Muscle of leg (tissue), 11 donors: ENCODE measurements around the gene DEPDC1B. TPM values are rescaled to one million over a fixed set of nuclear protein-coding genes. Genes with fewer than 3 reads are reported as not detected.

ENCODE experiments used
- DNase-seq: peaks from one replicate; pipeline ENCODE4 v3.0.0; 2013
- H3K27ac ChIP-seq: one replicate; pipeline ENCODE4 v1.5.1; 2013; ENCODE audit warnings: mild to moderate bottlenecking, low read length, control low read depth
- H3K27me3 ChIP-seq: one replicate; pipeline ENCODE4 v1.6.1; 2013; ENCODE audit warnings: low read length; ENCODE audit not compliant: control insufficient read depth, insufficient read depth
- H3K36me3 ChIP-seq: one replicate; pipeline ENCODE4 v1.6.1; 2013; ENCODE audit warnings: low read length; ENCODE audit not compliant: control insufficient read depth, insufficient read depth
- H3K4me1 ChIP-seq: one replicate; pipeline ENCODE4 v1.6.1; 2013; ENCODE audit warnings: low read length; ENCODE audit not compliant: control insufficient read depth, insufficient read depth
- H3K4me3 ChIP-seq: one replicate; pipeline ENCODE4 v1.5.1; 2013; ENCODE audit warnings: low read length, control low read depth
- H3K9me3 ChIP-seq: replicated peaks from 2 replicates; pipeline ENCODE4 v1.6.1; 2013; ENCODE audit warnings: low read depth, low read length; ENCODE audit not compliant: control insufficient read depth
- WGBS: methylation state at CpG from one replicate; pipeline ENCODE4 v1.1.5; 2013; ENCODE audit warnings: missing lambda C conversion rate; ENCODE audit not compliant: insufficient coverage; 5-methylcytosine and 5-hydroxymethylcytosine counted together
- polyA plus RNA-seq, 8 donors: library from polyadenylated mRNA; unstranded; fragments of 120-200 nt; gene quantifications; one replicate each; pipeline versions ENCODE4 v1.2.1 to v1.2.3, GENCODE V29; 2013; ENCODE audit warnings: inconsistent platforms in 1 of 8, low replicate concordance in 1 of 8; ENCODE audit not compliant: insufficient read length in 8 of 8, insufficient read depth in 1 of 8
- total RNA-seq: library from RNA; stranded (reverse); fragments of 120-200 nt; gene quantifications from one replicate; pipeline ENCODE4 v1.2.4, GENCODE V29; 2013

DEPDC1B gene
- total and polyA plus RNA-seq, 9 donors: 3.6 to 6.4 (median 5.2) TPM

- no peak overlapping the region for H3K27ac ChIP-seq
- H3K27me3 ChIP-seq: no peaks in the 10 kb centered on the region
- no peaks in the 10 kb centered on the region for H3K36me3 ChIP-seq
- DNase-seq: peak; percentile 33
- H3K4me3 ChIP-seq: no peak overlapping the region
- H3K9me3 ChIP-seq: no peaks in the 10 kb centered on the region
- H3K4me1 ChIP-seq: no peaks in the 10 kb centered on the region
- no CpG with 5 or more reads among the region's 1 CpG for WGBS
These were observed 50.6 kb downstream of the DEPDC1B start for GRCh38 chr5:60649288-60649917.

- Histone ChIP-seq H3K27me3 (no peaks in the 10 kb centered on the region), H3K9me3 (no peaks in the 10 kb centered on the region), H3K4me3 (no peak overlapping the region), H3K4me1 (no peaks in the 10 kb centered on the region), H3K27ac (no peak overlapping the region), H3K36me3 (no peaks in the 10 kb centered on the region)
- DNase-seq: no peak
- WGBS: 86% methylated on average over 1 of the region's 2 CpGs
These were observed 51.8 kb downstream of the DEPDC1B start for GRCh38 chr5:60648175-60648574.

GRCh38 chr5:60640901-60641300 lies 59.1 kb downstream of the DEPDC1B start:
- H3K27ac ChIP-seq: no peak overlapping the region
- no CpG with 5 or more reads among the region's 1 CpG for WGBS
- DNase-seq: no peak
- no peaks in the 10 kb centered on the region for H3K4me1 ChIP-seq
- H3K4me3 ChIP-seq: no peak overlapping the region
- H3K36me3 ChIP-seq: no peaks in the 10 kb centered on the region
- H3K9me3 ChIP-seq: no peaks in the 10 kb centered on the region
- H3K27me3 ChIP-seq: no peaks in the 10 kb centered on the region

- WGBS: no CpG with 5 or more reads among the region's 1 CpG
- Histone ChIP-seq H3K4me3 (no peak overlapping the region), H3K9me3 (no peaks in the 10 kb centered on the region), H3K4me1 (no peaks in the 10 kb centered on the region), H3K27ac (no peak overlapping the region), H3K36me3 (no peaks in the 10 kb centered on the region), H3K27me3 (no peaks in the 10 kb centered on the region)
- no peak for DNase-seq
These were observed 60.4 kb downstream of the DEPDC1B start for GRCh38 chr5:60639544-60639943.

- no peak for DNase-seq
- H3K4me3 ChIP-seq: no peak overlapping the region
- no peaks in the 10 kb centered on the region for H3K27me3 ChIP-seq
- H3K36me3 ChIP-seq: no peaks in the 10 kb centered on the region
- H3K27ac ChIP-seq: no peak overlapping the region
- H3K4me1 ChIP-seq: no peaks in the 10 kb centered on the region
- no peaks in the 10 kb centered on the region for H3K9me3 ChIP-seq
These were observed 61.7 kb downstream of the DEPDC1B start for GRCh38 chr5:60638300-60638699.

GRCh38 chr5:60636644-60637043 lies 63.3 kb downstream of the DEPDC1B start:
- H3K4me3 ChIP-seq: no peak overlapping the region
- H3K4me1 ChIP-seq: no peaks in the 10 kb centered on the region
- no peaks in the 10 kb centered on the region for H3K9me3 ChIP-seq
- DNase-seq: no peak
- no peaks in the 10 kb centered on the region for H3K36me3 ChIP-seq
- H3K27ac ChIP-seq: no peak overlapping the region
- WGBS: no CpG with 5 or more reads among the region's 4 CpGs
- no peaks in the 10 kb centered on the region for H3K27me3 ChIP-seq

- WGBS: no CpG with 5 or more reads among the region's 1 CpG
- no peaks in the 10 kb centered on the region for H3K9me3 ChIP-seq
- H3K27ac ChIP-seq: no peak overlapping the region
- no peak overlapping the region for H3K4me3 ChIP-seq
- peaks cover 4% of the 10 kb centered on the region for H3K36me3 ChIP-seq
- DNase-seq: no peak
- H3K4me1 ChIP-seq: no peaks in the 10 kb centered on the region
- no peaks in the 10 kb centered on the region for H3K27me3 ChIP-seq
These were observed 64.0 kb downstream of the DEPDC1B start for GRCh38 chr5:60636001-60636400.

GRCh38 chr5:60634051-60634450 lies 65.9 kb downstream of the DEPDC1B start:
- 100% methylated on average over 1 of the region's 6 CpGs for WGBS
- H3K4me3 ChIP-seq: no peak overlapping the region
- peak; percentile 37 for DNase-seq

GRCh38 chr5:60633341-60633740 lies 66.6 kb downstream of the DEPDC1B start:
- H3K4me1 ChIP-seq: no peaks in the 10 kb centered on the region
- WGBS: 86% methylated on average over 1 of the region's 1 CpG
- H3K27me3 ChIP-seq: no peaks in the 10 kb centered on the region
- no peaks in the 10 kb centered on the region for H3K9me3 ChIP-seq
- DNase-seq: no peak
- H3K4me3 ChIP-seq: no peak overlapping the region
- H3K27ac ChIP-seq: no peak overlapping the region
- peaks cover 6% of the 10 kb centered on the region for H3K36me3 ChIP-seq

More at GRCh38 chr5:60634051-60634450, 65.9 kb downstream of the DEPDC1B start:
- Histone ChIP-seq H3K36me3 (peaks cover 6% of the 10 kb centered on the region), H3K27me3 (no peaks in the 10 kb centered on the region), H3K4me1 (no peaks in the 10 kb centered on the region), H3K9me3 (no peaks in the 10 kb centered on the region), H3K27ac (no peak overlapping the region)

GRCh38 chr5:60632153-60632552 lies 67.8 kb downstream of the DEPDC1B start:
- WGBS: 95% methylated on average over 11 of the region's 11 CpGs
- DNase-seq: no peak

GRCh38 chr5:60630836-60631235 lies 69.1 kb downstream of the DEPDC1B start:
- Histone ChIP-seq H3K27me3 (no peaks in the 10 kb centered on the region), H3K27ac (no peak overlapping the region), H3K4me1 (no peaks in the 10 kb centered on the region), H3K36me3 (peaks cover 6% of the 10 kb centered on the region), H3K9me3 (no peaks in the 10 kb centered on the region), H3K4me3 (no peak overlapping the region)
- no peak for DNase-seq
- WGBS: no CpG with 5 or more reads among the region's 2 CpGs

More at GRCh38 chr5:60632153-60632552, 67.8 kb downstream of the DEPDC1B start:
- Histone ChIP-seq H3K9me3 (no peaks in the 10 kb centered on the region), H3K4me3 (no peak overlapping the region), H3K36me3 (peaks cover 6% of the 10 kb centered on the region), H3K4me1 (no peaks in the 10 kb centered on the region), H3K27me3 (no peaks in the 10 kb centered on the region), H3K27ac (no peak overlapping the region)
